ENCODE results near the gene MARCHF2.
"Not testable (repeated sequence)": the region's sequence is repeated elsewhere in the genome, so short reads cannot be mapped to it uniquely, and the experiment has no call there.

Gene MARCHF2

GRCh38 chr19:8412783-8413628 is at the start of gene MARCHF2:
Gene MARCHF2, plus strand, starts transcription at chr19:8413305. Its CDS starts 8,536 bp downstream, at chr19:8421841.
- DNase-seq: peak; percentile 15

DNA sequence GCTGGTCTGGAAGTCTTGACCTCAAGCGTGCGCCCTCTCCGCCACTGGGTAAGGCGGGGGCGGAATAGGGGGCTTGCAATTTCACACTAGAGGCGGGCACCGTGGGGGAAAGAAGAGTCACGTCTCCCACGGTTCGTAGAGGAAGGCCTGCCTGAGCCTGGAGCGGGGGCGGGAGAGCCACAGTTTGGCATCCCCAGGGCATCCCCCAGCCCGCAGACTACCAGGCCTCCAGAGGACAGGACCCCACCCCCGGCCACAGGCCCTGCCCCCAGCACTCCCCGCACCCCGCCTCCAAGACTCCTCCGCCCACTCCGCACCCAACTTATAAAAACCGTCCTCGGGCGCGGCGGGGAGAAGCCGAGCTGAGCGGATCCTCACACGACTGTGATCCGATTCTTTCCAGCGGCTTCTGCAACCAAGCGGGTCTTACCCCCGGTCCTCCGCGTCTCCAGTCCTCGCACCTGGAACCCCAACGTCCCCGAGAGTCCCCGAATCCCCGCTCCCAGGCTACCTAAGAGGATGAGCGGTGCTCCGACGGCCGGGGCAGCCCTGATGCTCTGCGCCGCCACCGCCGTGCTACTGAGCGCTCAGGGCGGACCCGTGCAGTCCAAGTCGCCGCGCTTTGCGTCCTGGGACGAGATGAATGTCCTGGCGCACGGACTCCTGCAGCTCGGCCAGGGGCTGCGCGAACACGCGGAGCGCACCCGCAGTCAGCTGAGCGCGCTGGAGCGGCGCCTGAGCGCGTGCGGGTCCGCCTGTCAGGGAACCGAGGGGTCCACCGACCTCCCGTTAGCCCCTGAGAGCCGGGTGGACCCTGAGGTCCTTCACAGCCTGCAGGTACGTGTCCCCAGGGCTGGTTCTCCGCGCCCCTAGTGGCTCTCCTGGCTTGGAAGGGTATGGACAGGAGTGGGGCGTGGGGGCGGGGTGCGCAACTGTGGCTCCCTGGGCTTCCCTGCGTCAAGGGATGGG is 49.0 kb upstream of the MARCHF2 start, which contains the start of gene ANGPTL4:
TSS of gene ANGPTL4 (plus strand) at position 353 of the 969 bp plus-strand sequence. CDS start at position 520, 167 bp downstream.
- DNase-seq: no peak

- no peak for DNase-seq
These were observed 47.0 kb upstream of the MARCHF2 start for GRCh38 chr19:8366121-8366581.

- no peak for DNase-seq
These were observed 46.2 kb upstream of the MARCHF2 start for GRCh38 chr19:8366961-8367326.

DNA sequence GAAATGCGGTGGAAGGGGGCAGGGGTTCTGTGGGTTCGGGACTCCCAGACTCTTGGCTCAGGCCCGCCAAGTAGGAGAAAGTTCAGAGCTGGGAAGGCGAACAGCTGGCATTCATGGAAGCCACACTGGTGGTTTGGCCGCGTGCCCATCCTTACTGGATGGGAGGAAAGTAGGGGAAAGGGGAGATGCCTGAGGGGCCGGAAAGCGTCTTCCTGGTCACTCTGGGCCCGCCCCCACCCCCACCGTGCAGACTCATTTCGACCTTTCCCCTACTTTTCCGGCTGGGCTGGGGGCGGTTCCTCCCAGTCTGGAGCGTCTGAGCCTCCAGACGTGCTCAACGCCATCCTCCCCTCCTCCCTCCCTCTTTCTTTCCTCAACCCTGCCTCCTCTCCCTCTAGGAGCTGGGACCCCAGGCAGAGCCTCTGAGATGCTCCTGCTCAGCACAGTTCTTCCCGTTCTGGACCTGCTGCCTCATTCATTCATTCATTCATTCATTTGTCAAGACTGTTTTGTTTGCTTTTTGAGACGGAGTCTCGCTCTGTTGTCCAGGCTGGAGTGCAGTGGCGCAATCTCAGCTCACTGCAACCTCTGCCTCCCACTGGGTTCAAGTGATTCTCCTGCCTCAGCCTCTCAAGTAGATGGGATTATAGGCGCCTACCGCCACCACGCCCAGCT is 45.6 kb upstream of the MARCHF2 start:
- no peak for DNase-seq

DNA sequence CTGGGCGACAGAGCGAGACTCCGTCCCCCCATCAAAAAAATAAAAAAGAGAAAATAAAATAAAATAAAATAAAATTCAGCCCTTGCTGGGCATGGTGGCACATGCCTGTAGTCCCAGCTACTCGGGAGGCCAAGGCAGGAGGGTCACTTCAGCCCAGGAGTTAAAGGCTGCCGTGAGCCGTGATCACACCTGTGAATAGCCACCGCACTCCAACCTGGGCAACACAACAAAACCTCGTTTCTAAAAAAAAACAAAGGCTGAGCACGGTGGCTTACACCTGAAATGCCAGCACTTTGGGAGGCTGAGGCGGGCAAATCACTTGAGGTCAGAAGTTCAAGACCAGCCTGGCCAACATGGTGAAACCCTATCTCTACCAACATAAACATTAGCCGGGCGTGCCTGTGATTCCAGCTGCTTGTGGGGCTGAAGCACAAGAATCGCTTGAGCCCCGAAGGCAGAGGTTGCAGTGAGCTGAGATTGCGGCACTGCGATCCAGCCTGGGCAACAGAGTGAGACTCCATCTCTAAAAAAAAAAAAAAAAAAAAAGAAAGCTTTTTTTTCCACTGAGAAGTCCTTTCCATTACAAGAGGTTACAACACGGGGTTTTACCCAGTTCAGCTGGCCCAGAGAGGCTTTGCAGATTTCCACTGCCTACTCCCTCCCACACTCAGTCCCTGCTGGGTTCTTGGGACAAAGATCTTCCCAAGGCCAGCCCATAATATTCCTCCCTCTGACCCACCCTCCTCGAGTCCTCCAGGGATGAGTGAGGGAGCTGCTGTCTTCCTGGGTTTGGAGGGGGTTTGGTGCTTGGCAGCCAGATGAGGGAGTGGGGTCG is 42.7 kb upstream of the MARCHF2 start:
- DNase-seq: no peak

DNA sequence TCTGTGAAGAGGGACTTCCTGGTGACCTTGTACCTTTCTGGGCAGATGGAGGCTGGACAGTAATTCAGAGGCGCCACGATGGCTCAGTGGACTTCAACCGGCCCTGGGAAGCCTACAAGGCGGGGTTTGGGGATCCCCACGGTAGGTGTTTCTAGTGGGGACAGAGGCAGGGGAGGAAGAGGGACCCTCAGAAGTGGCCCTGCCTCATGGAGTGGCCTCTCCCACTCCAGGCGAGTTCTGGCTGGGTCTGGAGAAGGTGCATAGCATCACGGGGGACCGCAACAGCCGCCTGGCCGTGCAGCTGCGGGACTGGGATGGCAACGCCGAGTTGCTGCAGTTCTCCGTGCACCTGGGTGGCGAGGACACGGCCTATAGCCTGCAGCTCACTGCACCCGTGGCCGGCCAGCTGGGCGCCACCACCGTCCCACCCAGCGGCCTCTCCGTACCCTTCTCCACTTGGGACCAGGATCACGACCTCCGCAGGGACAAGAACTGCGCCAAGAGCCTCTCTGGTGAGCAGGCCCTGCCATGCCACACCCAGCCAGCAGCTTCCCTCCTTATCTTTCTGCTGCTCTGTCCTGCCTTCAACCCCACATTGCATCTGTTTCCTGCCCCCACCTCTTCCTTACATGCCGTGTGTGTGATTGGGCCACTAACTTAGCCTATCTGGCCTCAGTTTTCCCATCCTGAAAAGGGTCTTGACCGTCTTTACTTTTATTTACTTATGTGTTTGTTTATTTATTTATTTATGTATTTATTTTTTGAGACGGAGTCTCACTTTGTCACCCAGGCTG is 41.9 kb upstream of the MARCHF2 start:
- DNase-seq: no peak

DNA sequence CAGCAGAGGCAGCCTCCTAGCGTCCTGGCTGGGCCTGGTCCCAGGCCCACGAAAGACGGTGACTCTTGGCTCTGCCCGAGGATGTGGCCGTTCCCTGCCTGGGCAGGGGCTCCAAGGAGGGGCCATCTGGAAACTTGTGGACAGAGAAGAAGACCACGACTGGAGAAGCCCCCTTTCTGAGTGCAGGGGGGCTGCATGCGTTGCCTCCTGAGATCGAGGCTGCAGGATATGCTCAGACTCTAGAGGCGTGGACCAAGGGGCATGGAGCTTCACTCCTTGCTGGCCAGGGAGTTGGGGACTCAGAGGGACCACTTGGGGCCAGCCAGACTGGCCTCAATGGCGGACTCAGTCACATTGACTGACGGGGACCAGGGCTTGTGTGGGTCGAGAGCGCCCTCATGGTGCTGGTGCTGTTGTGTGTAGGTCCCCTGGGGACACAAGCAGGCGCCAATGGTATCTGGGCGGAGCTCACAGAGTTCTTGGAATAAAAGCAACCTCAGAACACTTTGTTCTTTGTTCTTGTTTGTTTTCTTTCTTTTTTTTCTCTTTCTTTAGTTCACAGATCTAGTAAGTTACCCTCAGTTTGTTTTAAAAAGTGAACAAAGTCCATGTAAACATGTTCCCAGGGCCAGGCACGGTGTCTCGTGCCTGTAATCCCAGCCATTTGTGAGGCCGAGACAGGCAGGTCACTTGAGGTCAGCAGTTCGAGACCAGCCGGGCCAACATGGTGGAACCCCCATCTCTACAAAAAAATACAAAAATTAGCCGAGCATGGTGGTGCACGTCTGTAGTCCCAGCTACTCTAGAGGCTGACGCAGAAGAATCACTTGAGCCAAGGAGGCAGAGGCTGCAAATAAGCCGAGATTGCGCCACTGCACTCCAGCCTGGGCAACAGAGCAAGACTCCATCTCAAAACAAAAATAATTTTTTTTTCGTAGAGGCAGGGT is 39.0 kb upstream of the MARCHF2 start:
- no peak for DNase-seq

DNA sequence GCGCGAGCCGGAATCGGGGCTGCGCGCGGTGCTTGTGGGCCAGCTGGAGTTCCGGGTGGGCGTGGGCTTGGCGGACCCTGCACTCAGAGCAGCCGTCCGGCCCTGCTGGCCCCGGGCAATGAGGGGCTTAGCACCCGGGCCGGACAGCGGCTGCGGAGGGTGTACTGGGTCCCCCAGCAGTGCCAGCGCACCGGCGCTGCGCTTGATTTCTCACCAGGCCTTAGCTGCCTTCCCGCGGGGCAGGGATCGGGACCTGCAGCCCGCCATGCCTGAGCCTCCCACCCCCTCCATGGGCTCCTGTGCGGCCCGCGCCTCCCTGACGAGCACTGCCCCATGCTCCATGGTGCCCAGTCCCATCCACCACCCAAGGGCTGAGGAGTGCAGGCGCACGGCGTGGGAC is 37.3 kb upstream of the MARCHF2 start:
- DNase-seq: not testable (repeated sequence)

DNA sequence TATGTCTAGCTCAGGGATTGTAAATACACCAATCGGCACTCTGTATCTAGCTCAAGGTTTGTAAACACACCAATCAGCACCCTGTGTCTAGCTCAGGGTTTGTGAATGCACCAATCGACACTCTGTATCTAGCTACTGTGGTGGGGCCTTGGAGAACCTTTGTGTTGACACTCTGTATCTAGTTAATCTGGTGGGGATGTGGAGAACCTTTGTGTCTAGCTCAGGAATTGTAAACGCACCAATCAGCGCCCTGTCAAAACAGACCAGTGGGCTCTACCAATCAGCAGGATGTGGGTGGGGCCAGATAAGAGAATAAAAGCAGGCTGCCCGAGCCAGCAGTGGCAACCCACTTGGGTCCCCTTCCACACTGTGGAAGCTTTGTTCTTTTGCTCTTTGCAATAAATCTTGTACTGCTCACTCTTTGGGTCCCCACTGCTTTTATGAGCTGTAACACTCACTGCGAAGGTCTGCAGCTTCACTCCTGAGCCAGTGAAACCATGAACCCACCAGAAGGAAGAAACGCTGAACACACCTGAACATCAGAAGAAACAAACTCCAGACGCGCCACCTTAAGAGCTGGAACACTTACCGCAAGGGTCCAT is 36.6 kb upstream of the MARCHF2 start:
- DNase-seq: not testable (repeated sequence)

DNA sequence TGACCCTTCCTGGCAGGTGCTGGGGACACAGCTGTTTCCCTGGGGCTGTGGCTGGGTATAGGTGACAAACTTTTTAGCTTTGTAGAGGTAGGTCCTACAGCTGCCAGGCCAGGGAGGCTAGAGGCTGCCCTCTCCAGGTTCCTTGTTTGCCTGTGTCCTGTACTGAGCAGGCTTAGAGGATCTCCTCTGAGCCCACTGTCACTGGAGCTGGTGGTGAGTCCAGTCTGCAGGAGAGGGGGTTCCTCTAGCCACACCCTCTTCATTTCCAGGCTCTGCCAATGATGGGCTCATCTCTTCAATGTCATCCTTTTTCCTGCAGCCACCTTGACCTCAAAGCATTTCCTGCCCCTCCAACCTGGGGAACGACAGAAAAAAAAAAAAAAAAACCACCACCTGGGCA is 35.5 kb upstream of the MARCHF2 start:
- no peak for DNase-seq

DNA sequence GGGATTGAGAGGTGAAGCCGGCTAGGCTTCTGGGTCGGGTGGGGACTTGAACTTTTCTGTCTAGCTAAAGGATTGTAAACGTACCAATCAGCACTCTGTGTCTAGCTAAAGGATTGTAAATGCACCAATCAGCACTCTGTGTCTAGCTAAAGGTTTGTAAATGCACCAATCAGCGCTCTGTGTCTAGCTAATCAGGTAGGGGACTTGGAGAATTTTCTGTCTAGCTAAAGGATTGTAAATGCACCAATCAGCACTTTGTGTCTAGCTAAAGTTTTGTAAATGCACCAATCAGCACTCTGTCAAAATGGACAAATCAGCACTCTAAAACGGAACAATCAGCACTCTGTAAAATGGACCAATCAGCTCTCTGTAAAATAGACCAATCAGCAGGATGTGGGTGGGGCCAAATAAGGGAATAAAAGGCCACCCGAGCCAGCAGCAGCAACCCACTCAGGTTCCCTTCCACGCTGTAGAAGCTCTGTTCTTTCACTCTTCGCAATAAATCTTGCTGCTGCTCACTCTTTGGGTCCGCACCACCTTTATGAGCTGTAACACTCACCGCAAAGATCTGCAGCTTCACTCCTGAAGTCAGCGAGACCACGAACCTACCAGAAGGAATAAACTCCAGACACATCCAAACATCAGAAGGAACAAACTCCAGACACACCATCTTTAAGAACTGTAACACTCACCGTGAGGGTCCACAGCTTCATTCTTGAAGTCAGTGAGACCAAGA is 33.8 kb upstream of the MARCHF2 start:
- not testable (repeated sequence) for DNase-seq

DNA sequence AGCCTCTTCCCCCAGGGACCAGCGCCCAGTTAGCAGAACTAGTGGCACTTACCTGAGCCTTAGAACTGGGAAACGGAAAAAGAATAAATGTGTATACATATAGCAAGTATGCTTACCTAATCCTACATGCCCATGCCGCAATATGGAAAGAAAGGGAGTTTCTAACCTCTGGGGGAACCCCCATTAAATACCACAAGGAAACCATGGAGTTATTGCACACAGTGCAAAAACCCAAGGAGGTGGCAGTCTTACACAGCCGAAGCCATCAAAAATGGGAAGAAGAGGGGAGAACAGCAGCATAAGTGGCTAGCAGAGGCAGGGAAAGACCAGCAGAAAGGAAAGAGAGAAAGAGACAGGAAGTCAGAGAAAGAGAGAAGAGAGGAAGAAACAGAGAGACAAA is 28.5 kb upstream of the MARCHF2 start:
- not testable (repeated sequence) for DNase-seq

GRCh38 chr19:8385103-8385502 is 28.0 kb upstream of the MARCHF2 start:
- not testable (repeated sequence) for DNase-seq

GRCh38 chr19:8385566-8385965 is 27.5 kb upstream of the MARCHF2 start:
- not testable (repeated sequence) for DNase-seq

- DNase-seq: not testable (repeated sequence)
These were observed 26.7 kb upstream of the MARCHF2 start for GRCh38 chr19:8386419-8386818.

DNA sequence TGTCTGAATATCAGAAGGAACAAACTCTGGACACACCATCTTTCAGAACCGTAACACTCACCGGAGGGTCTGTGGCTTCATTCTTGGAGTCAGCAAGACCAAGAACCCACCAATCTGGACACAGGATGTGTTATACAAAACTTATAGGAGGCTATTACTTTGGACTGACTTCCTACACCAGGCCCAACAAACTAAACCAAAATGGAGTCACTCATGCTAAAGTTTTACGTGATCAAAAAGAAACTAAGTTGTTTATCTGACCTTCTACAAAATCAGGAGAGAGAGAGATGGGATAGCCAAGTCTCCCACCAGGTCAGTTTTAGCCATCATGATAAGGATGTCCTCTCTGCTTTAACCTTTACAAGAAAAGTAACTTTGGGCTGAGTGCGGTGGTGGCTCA is 26.1 kb upstream of the MARCHF2 start:
- no peak for DNase-seq
